HEK293T (cell line): ENCODE data around the gene XPNPEP1.

Experiments
- ARNT ChIP-seq: fragments of 450-650 bp; IDR thresholded peaks from 2 replicates; pipeline ENCODE4 v1.6.1; 2017; ENCODE audit warnings: mild to moderate bottlenecking
- BHLHE40 ChIP-seq: fragments of 450-650 bp; IDR thresholded peaks from 2 replicates; pipeline ENCODE4 v1.6.1; 2016; ENCODE audit warnings: mild to moderate bottlenecking, moderate library complexity, borderline replicate concordance
- ELF4 ChIP-seq: fragments of 450-650 bp; IDR thresholded peaks from 2 replicates; pipeline ENCODE4 v1.6.1; 2017; ENCODE audit warnings: antibody characterized with exemption
- FOXA1 ChIP-seq: fragments of 450-650 bp; IDR thresholded peaks from 2 replicates; pipeline ENCODE4 v1.6.1; 2016; ENCODE audit warnings: mild to moderate bottlenecking
- FOXK2 ChIP-seq: fragments of 450-650 bp; IDR thresholded peaks from 2 replicates; pipeline ENCODE4 v1.6.1; 2016; ENCODE audit warnings: mild to moderate bottlenecking
- HDGF ChIP-seq: fragments of 450-650 bp; IDR thresholded peaks from 2 replicates; pipeline ENCODE4 v1.6.1; 2017; ENCODE audit warnings: antibody characterized with exemption, borderline replicate concordance
- L3MBTL2 ChIP-seq: fragments of 450-650 bp; conservative IDR thresholded peaks from 2 replicates; pipeline ENCODE4 v1.6.1; 2016; ENCODE audit warnings: mild to moderate bottlenecking
- LEF1 ChIP-seq: fragments of 450-650 bp; IDR thresholded peaks from 2 replicates; pipeline ENCODE4 v1.6.1; 2017; ENCODE audit warnings: mild to moderate bottlenecking, borderline replicate concordance
- NFRKB ChIP-seq: fragments of 450-650 bp; IDR thresholded peaks from 2 replicates; pipeline ENCODE4 v1.6.1; 2016; ENCODE audit warnings: mild to moderate bottlenecking, moderate library complexity
- SP1 ChIP-seq: fragments of 450-650 bp; IDR thresholded peaks from 2 replicates; pipeline ENCODE4 v1.6.1; 2017
- SUZ12 ChIP-seq: fragments of 450-650 bp; IDR thresholded peaks from 2 replicates; pipeline ENCODE4 v1.6.1; 2016; ENCODE audit warnings: mild to moderate bottlenecking
- TARDBP ChIP-seq: fragments of 450-650 bp; IDR thresholded peaks from 2 replicates; pipeline ENCODE4 v1.6.1; 2016
- ZNF384 ChIP-seq: fragments of 450-650 bp; IDR thresholded peaks from 2 replicates; pipeline ENCODE4 v1.6.1; 2016
- TF ChIP-seq, protein P1 (sequence below): fragments of 450-650 bp; IDR thresholded peaks from 2 replicates; pipeline ENCODE4 v1.6.1; 2016

DNA sequence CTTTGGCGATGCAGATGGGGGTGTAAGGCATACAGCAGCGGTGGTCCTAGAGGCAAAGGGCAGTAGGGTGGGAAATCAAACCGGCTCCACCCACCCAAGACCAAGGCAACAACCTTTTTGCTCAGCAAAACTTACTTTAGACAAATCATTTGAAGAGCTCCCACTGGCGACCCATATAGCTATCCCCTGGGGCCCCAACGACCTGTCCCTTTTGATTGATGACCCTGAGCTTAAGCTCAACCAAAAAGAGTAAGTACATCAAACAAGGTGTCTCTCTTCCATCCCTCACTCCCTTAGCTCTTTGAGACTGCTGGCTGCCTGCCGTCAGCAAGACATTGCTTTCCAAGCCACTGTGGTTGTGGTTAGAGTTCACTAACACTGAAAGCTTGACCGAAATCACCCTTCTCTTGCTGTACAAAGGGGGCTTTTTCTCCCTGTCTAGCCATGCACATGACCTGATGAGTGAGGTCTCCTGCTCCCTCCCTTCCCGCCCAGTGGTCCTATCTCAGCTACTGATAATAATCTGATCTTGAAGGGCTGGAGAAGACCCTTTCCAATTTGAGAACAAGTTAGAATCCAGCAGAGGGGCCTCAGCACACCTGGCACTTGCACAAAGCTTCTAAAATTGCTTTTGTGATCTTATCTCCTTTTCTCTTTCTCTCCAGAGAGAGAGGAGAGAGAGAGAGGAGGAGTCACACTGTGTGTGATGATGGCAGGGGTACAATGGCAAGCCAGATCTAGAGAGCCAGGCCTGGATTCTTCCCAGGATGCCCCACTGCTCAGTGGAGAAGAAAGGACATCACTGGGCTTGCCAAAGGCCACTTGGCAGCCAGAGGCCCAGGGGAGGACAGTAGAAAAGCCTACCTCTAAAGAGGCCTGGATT, 42.2 kb downstream of the XPNPEP1 start:
- no peak for TF ChIP-seq HDGF
- TF ChIP-seq, protein P1, sequence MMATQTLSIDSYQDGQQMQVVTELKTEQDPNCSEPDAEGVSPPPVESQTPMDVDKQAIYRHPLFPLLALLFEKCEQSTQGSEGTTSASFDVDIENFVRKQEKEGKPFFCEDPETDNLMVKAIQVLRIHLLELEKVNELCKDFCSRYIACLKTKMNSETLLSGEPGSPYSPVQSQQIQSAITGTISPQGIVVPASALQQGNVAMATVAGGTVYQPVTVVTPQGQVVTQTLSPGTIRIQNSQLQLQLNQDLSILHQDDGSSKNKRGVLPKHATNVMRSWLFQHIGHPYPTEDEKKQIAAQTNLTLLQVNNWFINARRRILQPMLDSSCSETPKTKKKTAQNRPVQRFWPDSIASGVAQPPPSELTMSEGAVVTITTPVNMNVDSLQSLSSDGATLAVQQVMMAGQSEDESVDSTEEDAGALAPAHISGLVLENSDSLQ = peak; percentile 6; the same call in 1 of the 2 replicates
- no peak for TF ChIP-seq SUZ12
- no peak for TF ChIP-seq ELF4
- no peak for TF ChIP-seq FOXK2
- TF ChIP-seq FOXA1 = no peak
- no peak for TF ChIP-seq ZNF384
- TF ChIP-seq BHLHE40 = no peak
- TF ChIP-seq LEF1 = no peak
- no peak for TF ChIP-seq TARDBP
- TF ChIP-seq NFRKB = no peak
- no peak for TF ChIP-seq ARNT
- TF ChIP-seq L3MBTL2 = no peak
- TF ChIP-seq SP1 = no peak
